ENCODE data around the gene CEBPA.

The CEBPA gene

DNA sequence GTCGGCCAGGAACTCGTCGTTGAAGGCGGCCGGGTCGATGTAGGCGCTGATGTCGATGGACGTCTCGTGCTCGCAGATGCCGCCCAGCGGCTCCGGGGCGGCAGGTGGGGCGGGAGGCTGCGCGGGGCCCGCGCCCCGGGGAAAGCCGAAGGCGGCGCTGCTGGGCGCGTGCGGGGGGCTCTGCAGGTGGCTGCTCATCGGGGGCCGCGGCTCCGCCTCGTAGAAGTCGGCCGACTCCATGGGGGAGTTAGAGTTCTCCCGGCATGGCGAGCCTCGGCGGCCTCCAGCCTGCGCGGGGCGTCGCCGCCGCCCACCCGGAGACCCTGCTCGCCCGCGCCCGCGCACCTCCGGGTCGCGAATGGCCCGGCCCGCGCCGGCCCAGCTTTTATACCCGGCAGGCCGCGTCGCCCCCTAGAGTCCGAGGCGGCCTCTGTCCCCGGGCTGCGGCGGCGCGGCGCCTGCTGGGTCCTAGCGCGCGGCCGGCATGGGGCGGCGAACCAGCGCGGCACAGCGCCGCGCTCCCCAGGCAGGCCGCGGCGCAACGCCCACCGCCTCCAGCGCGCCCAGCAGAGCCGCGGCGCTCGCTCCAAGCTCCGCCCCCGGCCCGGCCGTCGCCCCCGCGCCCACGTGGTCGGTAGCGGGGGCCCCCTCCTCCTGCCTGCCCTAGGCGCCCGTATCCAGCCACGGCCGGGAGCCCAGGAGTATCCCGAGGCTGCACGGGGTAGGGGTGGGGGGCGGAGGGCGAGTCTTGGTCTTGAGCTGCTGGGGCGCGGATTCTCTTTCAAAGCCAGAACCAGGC lies at the start of gene CEBPA:
Gene CEBPA, minus strand, starts transcription at position 360 of the 799 bp plus-strand sequence. Its CDS starts 120 bp downstream, at position 240.
- DNase-seq (ENCODE audit: low read depth), result peak; percentile 57

DNA sequence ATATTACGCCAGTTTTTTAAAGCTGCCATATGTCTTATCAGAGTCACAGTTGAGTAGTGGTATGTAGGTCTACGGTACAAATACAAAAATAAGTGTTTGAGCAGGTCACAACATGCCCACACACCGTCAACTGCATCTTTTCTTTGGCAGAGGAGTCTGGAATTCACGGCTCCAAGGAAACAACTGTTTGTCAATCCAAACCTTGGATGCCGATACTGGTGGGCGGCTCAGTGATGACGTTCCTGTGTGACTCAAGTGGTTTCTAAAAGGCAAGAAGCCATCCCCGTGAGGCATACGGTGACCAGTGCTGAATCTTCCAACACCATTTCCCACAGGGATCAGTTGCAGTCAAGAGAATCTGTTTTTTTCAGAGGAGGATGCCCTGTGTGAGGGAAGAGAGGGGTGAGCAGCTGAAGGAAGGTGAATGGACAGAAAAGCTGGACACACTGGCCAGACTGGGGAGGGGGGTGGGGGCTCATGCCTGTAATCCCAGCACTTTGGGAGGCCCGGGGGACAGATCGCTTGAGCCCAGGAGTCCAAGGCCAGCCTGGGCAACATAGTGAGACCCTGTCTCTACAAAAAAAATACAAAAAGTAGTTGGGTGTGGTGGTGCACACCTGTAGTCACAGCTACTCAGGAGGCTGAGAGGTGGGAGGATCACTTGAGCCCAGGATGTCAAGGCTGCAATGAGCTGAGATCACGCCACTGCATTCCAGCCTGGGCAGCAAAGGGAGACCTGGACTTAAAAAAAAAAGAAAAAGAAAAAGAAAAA lies 48.4 kb upstream of the CEBPA start:
- no peak for DNase-seq (ENCODE audit: low read depth)

DNA sequence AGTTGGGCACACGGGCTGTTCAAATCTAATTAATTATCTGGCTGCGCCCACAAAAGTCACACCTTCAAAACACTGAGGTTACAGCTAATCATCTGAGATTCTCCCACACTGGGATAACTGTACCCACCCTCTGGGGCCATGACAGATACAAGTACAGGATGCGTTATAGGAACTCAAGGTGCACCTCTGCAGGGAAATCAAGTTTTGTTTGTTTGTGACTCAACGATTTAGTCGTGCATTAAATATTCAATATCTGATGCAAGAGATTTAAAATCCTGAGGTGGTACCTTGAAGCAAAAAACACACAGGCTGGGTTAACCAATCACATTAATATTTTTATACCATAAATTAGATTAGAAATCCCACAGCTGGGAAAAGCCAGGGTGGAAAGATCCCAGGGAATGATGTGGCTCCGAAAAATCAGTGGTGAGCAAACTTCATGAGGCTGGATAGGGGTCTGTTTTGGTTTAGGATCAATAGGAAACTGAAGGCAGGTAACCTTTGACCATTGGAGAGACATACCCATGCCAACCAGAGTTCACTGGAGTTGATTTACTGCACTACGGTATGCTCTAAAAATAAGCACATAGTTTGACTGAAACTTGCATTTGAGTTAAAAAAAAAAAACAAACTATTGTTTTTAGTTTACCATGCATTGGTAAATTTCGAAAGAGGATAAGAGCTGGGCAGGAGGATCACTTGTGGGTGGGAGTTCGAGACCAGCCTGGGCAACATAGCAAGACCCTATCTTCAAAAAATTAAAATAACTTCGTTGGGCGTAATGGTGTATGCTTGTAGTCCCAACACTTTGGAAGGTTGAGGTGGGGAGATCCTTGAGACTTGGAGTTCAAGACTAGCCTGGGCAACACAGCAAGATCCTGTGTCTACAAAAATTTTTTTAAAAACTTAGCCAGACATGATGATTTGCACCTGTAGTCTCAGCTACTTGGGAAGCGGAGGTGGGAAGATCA lies 47.3 kb upstream of the CEBPA start:
- DNase-seq (ENCODE audit: low read depth), result no peak

DNA sequence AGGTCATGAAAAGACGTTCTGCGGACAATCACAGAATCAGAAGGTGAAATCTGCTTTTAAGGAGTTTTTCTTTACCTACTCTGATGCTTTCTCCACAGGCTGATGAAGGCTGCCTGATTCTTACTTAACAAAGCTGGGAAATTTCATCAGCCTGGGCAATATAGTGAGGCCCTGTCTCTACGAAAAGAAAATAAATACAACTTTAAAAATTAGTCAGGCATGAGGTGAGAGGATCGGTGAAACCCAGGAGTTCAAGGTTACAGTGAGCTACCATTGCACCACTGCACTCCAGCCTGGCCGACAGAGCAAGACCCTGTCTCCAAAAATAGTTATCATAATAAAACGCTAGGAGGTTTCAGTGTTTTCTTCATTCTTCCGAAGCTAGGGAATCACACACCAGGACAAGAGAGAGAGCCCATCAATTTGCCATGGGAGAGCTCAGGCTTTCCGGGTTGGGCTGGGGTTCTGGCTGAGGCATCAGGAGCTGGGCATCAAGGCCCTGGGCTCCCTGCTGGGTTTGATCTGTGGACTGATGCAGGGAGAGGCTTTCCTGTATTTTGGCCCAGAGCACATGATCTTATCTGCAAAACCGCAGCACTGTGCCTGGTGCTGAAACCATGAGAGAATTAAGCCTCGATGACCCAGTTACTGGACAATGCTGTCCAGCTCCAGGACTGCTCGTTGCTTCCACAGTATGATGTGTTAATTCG lies 46.1 kb upstream of the CEBPA start:
- no peak for DNase-seq (ENCODE audit: low read depth)

DNA sequence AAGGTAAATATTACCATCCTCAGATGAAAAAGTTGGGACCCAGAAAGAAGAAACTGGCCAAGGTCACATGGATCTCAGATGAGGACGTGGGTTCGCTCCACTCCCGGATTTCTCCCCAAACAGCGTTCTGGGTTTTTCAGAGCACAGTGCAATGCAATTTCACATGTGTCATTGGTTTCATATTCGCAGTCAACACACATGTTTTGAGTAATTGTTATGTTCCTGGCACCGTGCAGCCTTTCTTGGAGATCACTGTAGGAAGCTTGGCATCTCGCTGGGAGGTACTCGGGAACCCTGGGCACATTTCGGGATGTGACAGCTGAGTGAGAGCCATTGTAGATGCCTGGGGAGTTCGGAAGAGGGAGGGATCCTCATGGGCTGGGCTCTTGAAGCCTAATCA lies 45.0 kb upstream of the CEBPA start:
- no peak for DNase-seq (ENCODE audit: low read depth)

DNA sequence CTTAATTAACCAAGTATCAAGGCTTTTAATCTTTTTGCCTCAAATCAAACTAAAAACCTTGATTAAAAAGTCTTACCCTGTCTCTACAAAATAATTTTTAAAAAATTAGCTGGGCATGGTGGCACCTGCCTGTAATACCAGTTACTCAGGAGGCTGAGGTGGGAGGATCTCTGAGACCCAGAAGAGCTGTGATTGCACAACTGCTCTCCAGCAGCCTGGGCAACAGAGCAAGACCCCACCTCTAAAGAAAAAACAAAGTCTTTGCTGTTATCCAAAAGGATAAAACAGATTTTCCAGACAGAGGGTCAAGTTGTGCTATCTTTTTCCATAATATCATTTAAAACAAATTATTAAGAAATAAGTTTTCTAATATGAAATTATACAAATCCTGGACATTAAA lies 44.3 kb upstream of the CEBPA start:
- no peak for DNase-seq (ENCODE audit: low read depth)

DNA sequence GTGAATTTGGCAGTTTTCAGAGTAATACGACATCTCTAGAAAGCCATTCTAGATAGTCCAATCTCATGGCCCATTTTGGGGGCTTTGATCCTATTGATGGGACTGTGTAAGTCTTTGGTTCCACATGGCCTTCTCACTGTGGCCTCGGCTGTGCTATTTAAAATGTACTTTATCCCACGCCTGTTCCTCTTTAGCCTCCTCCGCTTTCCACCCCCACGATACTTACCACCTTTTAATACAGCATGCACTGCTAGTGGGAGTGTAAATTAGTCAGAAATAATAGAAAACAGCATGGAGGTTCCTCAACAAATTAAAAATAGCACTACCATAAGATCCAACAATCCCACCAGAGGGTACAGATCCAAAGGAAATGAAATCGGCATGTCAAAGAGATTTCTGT lies 42.8 kb upstream of the CEBPA start:
- no peak for DNase-seq (ENCODE audit: low read depth)

DNA sequence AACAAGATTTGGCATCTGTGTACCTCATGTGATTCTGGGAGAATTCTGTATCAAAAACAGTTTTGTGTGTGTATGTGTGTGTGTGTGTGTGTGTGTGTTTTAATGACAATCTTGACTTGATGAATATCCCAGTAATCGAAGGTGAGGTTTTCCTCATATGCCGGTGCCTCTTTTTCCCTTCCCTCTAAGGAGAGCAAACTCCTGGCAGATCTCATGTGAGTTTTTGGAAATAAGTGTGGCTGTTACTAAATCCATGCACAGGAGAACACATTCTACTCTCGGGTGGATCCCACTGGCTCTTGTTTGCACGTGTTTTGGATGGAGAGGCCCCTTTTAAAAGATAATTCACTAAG lies 42.2 kb upstream of the CEBPA start:
- DNase-seq (ENCODE audit: low read depth), result no peak

DNA sequence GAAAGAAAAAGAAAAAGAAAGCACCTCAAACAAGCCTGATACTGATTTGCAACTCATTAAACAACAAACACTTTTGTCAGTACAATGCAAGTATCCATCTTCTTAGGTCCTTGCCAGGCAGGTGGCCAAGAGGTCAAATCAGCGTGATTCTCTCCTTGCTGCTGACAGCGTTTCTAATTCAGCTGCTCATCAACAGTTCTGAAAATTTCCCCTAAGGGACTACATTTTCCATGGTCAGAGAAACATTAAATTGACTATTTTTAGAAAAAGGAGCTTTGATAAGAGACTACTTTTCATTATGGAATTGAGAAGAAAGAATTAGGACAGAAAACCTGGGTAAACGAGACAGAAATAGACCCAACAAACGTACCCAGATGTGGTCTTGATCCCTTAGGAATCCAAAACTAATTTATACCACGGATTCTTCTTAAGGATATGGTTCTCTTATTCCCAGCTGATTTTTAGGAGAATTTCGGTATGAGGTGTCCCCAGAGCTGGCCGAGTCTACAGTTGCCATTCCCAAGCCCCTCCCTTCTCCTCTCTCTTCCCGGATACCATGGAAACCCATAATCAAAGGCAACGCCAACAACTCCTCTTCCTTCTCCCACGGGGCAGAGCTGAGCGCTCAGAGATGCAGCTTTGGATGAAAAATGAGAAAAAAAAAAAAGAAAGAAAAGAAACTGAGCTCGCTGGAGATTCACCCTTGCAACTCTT lies 41.7 kb upstream of the CEBPA start:
- DNase-seq (ENCODE audit: low read depth), result no peak

DNA sequence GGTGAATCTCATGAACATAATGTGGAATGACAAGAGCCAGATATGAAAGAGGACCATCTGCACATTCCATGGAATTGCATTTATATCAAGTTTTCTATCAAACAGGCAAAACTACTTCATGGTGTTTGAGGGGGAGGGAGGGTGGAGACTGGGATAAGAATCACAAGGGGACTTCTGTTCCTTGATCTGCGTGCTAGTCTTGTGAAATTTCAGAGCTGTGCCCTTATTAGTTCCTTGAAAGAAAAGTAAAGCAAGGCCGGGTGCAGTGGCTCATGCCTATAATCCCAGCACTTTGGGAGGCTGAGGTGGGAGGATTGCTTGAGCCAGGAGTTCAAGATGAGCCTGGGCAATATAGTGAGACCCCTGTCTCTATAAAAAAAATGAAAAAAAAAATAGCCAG lies 41.0 kb upstream of the CEBPA start:
- DNase-seq (ENCODE audit: low read depth), result no peak

DNA sequence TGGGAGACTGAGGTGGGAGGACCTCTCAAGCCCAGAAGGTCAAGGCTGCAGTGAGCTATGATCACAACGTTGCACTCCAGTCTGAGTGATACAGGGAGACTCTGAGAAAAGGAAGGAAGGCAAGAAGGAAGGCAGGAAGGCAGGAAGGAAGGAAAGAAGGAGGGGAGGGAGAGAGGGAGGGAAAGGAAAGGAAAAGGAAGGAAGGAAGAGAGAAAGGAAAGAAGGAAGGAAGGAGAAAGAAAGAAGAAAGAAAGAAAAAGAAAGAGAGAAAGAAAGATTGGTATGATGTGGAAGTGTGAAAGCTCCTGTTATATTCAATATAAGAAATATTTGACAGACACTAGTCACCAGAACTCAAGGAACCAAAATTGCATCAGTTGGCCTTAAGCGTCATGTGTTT lies 38.7 kb upstream of the CEBPA start:
- no peak for DNase-seq (ENCODE audit: low read depth)

DNA sequence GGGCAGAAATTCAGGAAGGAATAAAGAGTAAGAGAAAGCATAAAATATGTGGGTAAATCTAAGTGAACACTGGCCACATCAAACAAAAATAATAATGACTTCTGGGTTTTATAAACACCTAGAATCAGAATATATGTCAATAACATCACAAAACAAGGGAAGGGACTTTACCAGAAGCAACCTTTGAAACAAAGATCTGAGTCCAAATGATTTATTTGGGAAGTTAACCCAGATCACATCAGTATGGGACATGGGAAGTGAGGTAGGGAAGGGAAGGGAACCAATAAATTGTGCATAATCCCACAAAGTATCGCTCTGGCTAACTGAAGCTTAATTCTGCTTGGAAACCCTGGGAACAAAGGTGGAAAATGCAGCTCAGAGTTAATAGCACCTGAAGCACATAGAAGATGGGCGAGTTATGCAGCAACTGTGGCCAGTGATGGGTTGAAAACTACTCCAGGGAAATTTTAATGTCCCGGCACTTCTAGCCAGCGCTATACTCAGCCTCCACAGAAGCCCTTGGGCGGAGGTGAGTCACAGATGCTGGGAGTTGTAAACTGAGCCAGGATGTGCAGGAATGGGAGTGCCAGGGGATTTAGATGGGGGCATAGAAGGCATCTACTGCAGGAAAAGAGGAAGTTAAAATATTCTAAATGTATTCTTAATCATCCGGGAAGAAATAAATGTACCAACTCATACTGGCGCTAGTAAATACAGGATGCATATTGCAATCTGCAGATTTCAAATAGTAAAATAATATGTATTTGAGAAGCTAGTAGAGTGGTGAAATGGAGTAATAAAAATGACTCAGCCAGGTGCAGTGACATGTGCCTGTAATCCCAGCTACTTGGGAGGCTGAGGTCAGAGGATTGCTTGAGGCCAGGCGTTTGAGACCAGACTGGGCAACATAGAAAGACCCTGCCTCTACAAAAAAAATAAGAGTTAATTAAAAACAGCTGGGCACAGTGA lies 37.0 kb upstream of the CEBPA start:
- no peak for DNase-seq (ENCODE audit: low read depth)

DNA sequence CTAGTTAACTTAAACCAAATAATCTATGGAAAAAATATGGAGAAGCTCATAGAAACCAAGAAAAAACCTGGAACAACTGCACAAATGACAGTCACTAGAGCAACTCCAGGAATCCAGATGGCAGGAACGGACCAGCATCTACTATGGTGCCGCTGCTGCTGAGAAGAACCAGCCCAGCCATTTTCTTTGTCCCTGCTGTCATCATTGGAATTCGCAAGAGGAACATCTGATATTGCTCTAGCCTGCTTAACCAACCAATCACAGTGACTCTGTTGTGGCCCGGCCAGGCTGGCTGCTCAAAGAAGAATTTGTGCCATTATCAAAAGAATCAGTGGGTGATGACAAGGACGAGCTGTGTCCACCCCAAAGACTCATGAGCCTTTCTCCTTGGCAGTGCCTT lies 33.1 kb upstream of the CEBPA start:
- DNase-seq (ENCODE audit: low read depth), result no peak

DNA sequence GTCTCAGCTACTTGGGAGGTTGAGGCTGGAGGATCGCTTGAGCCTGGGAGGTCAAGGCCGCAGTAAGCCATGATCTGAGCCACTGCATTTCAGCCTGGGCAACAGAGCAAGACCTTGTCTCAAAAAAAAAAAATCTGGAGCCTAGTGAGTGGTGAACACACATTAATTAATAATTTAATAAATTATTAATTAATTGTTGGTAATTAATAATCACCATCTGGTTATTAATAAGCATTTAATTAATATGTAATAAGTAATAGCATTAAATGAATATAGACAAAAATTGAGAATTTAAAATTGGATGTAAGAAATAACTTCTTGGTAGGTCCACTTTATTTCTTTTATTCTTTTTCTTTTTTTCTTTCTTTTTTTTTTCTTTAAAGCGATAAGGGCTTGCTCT lies 31.9 kb upstream of the CEBPA start:
- no peak for DNase-seq (ENCODE audit: low read depth)

DNA sequence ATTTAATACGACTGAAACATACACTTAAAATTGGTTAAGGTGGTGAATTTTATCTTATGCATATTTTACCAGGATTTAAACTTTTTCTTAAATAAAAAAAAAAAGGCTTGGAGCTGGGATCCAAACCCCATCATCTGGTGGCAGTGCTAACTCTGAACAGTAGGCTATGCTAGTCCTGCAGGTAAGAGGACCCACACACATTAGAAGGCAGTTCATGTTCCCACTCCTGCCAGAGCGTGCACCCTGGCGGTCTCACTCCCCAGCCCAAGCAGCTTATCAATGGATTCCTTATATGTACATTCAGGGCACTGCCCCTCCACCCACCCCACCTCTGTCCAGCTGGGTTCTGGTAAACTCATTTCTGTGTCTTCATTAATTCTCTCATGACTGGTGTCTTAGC lies 31.3 kb upstream of the CEBPA start:
- DNase-seq (ENCODE audit: low read depth), result no peak

DNA sequence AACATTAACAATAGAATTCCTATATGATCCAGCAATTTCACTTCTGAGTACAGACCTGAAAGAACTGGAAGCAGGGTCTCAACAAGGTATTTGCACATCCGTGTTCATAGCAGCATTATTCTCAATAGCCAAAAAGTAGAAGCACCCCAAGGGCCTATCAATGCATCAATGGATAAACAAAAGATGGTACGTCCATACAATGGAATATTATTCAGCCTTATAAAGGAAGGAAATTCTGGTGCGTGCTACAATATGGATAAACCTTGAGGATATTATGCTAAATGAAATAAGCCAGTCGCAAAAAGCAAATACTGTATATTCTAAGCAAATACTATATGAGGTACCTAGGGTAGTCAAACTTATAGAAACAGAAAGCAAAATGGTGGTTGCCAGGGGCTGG lies 30.8 kb upstream of the CEBPA start:
- DNase-seq (ENCODE audit: low read depth), result no peak

DNA sequence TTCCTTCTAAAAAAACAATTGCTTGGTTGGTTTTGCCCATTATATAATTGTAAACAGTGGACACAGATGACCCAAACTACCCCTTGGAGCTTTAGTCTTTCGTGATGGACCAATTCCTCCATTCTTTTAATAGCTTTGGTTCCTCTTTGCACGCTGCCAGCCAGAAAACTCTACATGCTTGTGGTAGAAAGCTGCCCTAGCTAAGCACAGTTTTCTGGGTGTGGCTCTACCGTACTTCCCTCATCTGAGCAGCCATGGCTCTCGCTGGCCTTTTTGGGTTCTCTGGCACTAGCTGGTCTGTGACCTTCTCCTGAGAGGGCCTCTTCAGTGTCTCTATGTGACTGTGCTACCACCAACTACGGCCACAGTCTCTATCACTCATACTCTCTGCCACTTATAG lies 29.9 kb upstream of the CEBPA start:
- DNase-seq (ENCODE audit: low read depth), result no peak

DNA sequence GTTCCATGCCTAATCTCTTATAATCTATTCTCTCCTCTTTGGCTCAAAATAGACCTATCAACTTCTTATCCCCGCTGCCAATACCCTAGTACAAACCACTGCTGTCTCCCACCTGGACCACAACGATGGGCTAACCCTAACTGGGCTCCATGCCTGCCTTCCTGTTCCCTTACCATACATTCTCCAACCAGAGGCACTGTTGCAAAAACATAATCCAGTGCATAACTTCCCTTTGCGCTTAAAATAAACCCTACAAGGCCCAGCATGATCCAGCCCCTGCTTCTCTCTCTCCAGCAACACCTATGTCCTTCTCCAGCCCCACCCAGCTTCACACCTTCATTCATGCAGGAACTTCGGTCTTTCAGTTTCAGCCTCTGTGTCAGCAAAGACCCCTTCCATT lies 27.4 kb upstream of the CEBPA start:
- DNase-seq (ENCODE audit: low read depth), result no peak

DNA sequence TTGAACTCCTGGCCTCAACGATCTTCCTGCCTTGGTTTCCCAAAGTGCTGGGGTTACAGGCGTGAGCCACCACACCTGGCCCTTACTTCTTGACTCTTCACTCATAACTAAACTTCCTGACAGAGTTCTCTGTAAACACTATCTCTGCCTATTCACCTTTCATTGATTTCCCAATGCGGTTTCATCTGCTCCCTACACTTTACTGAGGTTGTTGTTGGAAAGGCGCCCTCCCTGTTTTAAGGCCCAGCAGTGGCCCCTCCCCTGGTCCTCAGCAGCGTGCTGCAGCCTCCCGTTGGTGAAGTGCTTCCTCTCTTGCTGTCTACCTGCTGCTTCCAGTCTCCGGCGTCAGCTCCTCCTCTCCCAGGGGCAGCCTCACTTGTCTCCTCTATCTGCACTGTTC lies 26.7 kb upstream of the CEBPA start:
- no peak for DNase-seq (ENCODE audit: low read depth)

DNA sequence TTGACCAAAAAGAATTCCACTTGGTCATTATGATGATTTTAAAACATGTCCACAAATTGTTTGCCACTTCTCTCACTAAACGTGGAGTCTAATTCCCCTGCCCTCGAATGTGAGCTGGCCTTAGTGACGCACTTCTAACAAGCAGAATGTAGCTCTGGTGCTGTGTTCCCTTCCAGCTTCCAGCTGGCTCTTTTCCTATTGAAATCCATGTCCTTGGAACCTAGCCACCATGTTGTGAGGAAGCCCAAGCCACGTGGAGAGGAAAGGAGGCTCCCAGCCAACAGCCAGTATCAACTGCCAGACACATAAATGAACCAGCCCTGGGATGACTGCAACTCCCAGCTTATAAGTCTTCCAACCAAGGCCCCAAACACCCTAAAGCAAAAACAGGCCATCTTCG lies 23.6 kb upstream of the CEBPA start:
- DNase-seq (ENCODE audit: low read depth), result no peak
